CD4-positive, alpha-beta T cell (primary cell): ENCODE data around the gene SFTA2. TPM values are rescaled to one million over a fixed set of nuclear protein-coding genes. Genes with fewer than 3 reads are reported as not detected.
"Not testable (repeated sequence)": the region's sequence is repeated elsewhere in the genome, so short reads cannot be mapped to it uniquely, and the experiment has no call there.

Experiments
- ATAC-seq: fragments of 200-7000 bp; cut with Tn5 transposase; one replicate; pipeline ENCODE4 v1.10.0; 2022; ENCODE audit warnings: mild to moderate bottlenecking; ENCODE audit not compliant: poor library complexity
- CTCF ChIA-PET: fragments of 350-600 bp; sonication (Branson Sonifier 250); formaldehyde crosslinking; loops from one replicate; lab custom pipeline; 2021; ENCODE audit warnings: antibody characterized with exemption, inconsistent platforms; lab: Charles Lee
- POLR2A ChIA-PET: fragments of 350-600 bp; sonication (Branson Sonifier 250); formaldehyde crosslinking; loops from one replicate; lab custom pipeline; 2021; ENCODE audit warnings: antibody characterized with exemption, inconsistent platforms; lab: Charles Lee
- DNase-seq, 14 experiments: peaks; one replicate each; pipeline ENCODE4 v3.0.0-alpha.2; 2013 to 2020; ENCODE audit warnings: mixed read lengths in 2 of 14
- H3K27ac ChIP-seq, 2 donors: one replicate each; pipeline versions ENCODE4 v1.5.1 to v1.7.0; 2013; ENCODE audit warnings: low read length in 2 of 2, low read depth in 1 of 2, mild to moderate bottlenecking in 1 of 2
- H3K27me3 ChIP-seq, 2 experiments: 1 replicate in 1 of 2; 2 replicates in 1 of 2; pipeline versions ENCODE4 v1.6.1 to v1.7.0; 2013; ENCODE audit warnings: low read length in 2 of 2, control low read depth in 1 of 2, mild to moderate bottlenecking in 1 of 2, moderate library complexity in 1 of 2; ENCODE audit not compliant: insufficient read depth in 2 of 2, control insufficient read depth in 1 of 2
- H3K36me3 ChIP-seq: one replicate; pipeline ENCODE4 v1.6.1; 2013; ENCODE audit warnings: low read length, control low read depth; ENCODE audit not compliant: insufficient read depth
- H3K4me1 ChIP-seq: one replicate; pipeline ENCODE4 v1.6.1; 2013; ENCODE audit warnings: low read length, control low read depth; ENCODE audit not compliant: insufficient read depth
- H3K4me3 ChIP-seq: one replicate; pipeline ENCODE4 v1.5.1; 2013; ENCODE audit warnings: mild to moderate bottlenecking, low read length, moderate library complexity
- H3K9me3 ChIP-seq, 2 experiments: 1 replicate in 1 of 2; 2 replicates in 1 of 2; pipeline versions ENCODE4 v1.6.1 to v1.7.0; 2013; ENCODE audit warnings: low read length in 2 of 2, mild to moderate bottlenecking in 2 of 2, control low read depth in 1 of 2, moderate library complexity in 1 of 2; ENCODE audit not compliant: control insufficient read depth in 1 of 2, insufficient read depth in 1 of 2
- H3K27ac Mint-ChIP-seq: one replicate; pipeline ENCODE4 v1.8.0; 2020; ENCODE audit warnings: mixed read lengths
- H3K27me3 Mint-ChIP-seq: one replicate; pipeline ENCODE4 v1.8.0; 2021; ENCODE audit warnings: mixed read lengths
- H3K36me3 Mint-ChIP-seq: one replicate; pipeline ENCODE4 v1.8.0; 2021; ENCODE audit warnings: low read depth, mixed read lengths
- H3K4me1 Mint-ChIP-seq: one replicate; pipeline ENCODE4 v1.8.0; 2021; ENCODE audit warnings: low read depth, mixed read lengths
- H3K4me3 Mint-ChIP-seq: one replicate; pipeline ENCODE4 v1.8.0; 2020; ENCODE audit warnings: mild to moderate bottlenecking, mixed read lengths
- H3K9me3 Mint-ChIP-seq: one replicate; pipeline ENCODE4 v1.8.0; 2020; ENCODE audit warnings: mixed read lengths
- CTCF ChIP-seq: fragments of 200-600 bp; IDR thresholded peaks from one replicate; pipeline ENCODE4 v1.8.0; 2022; ENCODE audit warnings: antibody characterized with exemption, mild to moderate bottlenecking
- intact Hi-C, 2 experiments: fragments of 100-400 bp; cut with DNase I in 1 of 2; cut with micrococcal nuclease in 1 of 2; formaldehyde crosslinking; loops; one replicate each; pipeline versions ENCODE4 v1.15.1 to v1.9.0; 2023 to 2025; cut with DNase I, micrococcal nuclease
- total RNA-seq, 174 experiments: library from RNA in 2 of 174; stranded (reverse) in 2 of 174; gene quantifications; one replicate each; pipeline ENCODE4 v1.2.3 and lab custom pipeline; 2021 to 2026

Gene SFTA2
- total RNA-seq, 2 experiments from 2014 or later: not detected

- Histone ChIP-seq H3K27me3 (peaks cover 1 to 4% of the 10 kb centered on the region in 2 experiments), H3K9me3 (no peaks in the 10 kb centered on the region), H3K4me3 (no peak overlapping the region), H3K4me1 (no peaks in the 10 kb centered on the region), H3K36me3 (no peaks in the 10 kb centered on the region), H3K27ac (no peak overlapping the region)
- ChIA-PET POLR2A (no interaction called here), CTCF (no interaction called here)
- ATAC-seq: no peak
- H3K4me1 Mint-ChIP-seq: no peaks in the 10 kb centered on the region
- peaks cover 29% of the 10 kb centered on the region for H3K27me3 Mint-ChIP-seq
- H3K27ac Mint-ChIP-seq: no peak overlapping the region
- no peak for DNase-seq
- intact Hi-C loops: loop anchor here in 1 of 2 experiments (5.0 kb wide), 1 partner anchor 42 kb away; the partner anchor contains the start of gene SFTA2
- no peaks in the 10 kb centered on the region for H3K9me3 Mint-ChIP-seq
- no peak overlapping the region for H3K4me3 Mint-ChIP-seq
- TF ChIP-seq CTCF: no peak
- H3K36me3 Mint-ChIP-seq: no peaks in the 10 kb centered on the region
Observed at GRCh38 chr6:30974490-30975252, 42.7 kb upstream of the SFTA2 start.

GRCh38 chr6:30972816-30973215 is 40.8 kb upstream of the SFTA2 start:
- intact Hi-C loops: no loop called here
- ChIA-PET POLR2A (no interaction called here), CTCF (no interaction called here)
- no peaks in the 10 kb centered on the region for H3K9me3 Mint-ChIP-seq
- H3K36me3 Mint-ChIP-seq: no peaks in the 10 kb centered on the region
- Histone ChIP-seq H3K27ac (no peak overlapping the region), H3K27me3 (no peaks in the 10 kb centered on the region), H3K36me3 (no peaks in the 10 kb centered on the region), H3K4me3 (no peak overlapping the region), H3K4me1 (no peaks in the 10 kb centered on the region), H3K9me3 (no peaks in the 10 kb centered on the region)
- H3K4me1 Mint-ChIP-seq: no peaks in the 10 kb centered on the region
- no peak for DNase-seq
- H3K27me3 Mint-ChIP-seq: peaks cover 25% of the 10 kb centered on the region
- H3K4me3 Mint-ChIP-seq: no peak overlapping the region
- no peak overlapping the region for H3K27ac Mint-ChIP-seq
- ATAC-seq: no peak
- TF ChIP-seq CTCF: no peak

- H3K4me3 Mint-ChIP-seq: no peak overlapping the region
- TF ChIP-seq CTCF: no peak
- H3K4me1 Mint-ChIP-seq: no peaks in the 10 kb centered on the region
- ChIA-PET CTCF (no interaction called here), POLR2A (no interaction called here)
- Histone ChIP-seq H3K4me1 (no peaks in the 10 kb centered on the region), H3K36me3 (no peaks in the 10 kb centered on the region), H3K27me3 (no peaks in the 10 kb centered on the region), H3K4me3 (no peak overlapping the region), H3K27ac (no peak overlapping the region), H3K9me3 (no peaks in the 10 kb centered on the region)
- DNase-seq: no peak
- no peak overlapping the region for H3K27ac Mint-ChIP-seq
- H3K27me3 Mint-ChIP-seq: peaks cover 24% of the 10 kb centered on the region
- no peaks in the 10 kb centered on the region for H3K9me3 Mint-ChIP-seq
- ATAC-seq: no peak
- intact Hi-C loops: no loop called here
- no peaks in the 10 kb centered on the region for H3K36me3 Mint-ChIP-seq
Observed at GRCh38 chr6:30970946-30971345, 39.0 kb upstream of the SFTA2 start.

GRCh38 chr6:30969171-30969570 is 37.2 kb upstream of the SFTA2 start:
- H3K27ac ChIP-seq, H3K36me3 Mint-ChIP-seq, H3K4me3 ChIP-seq, CTCF ChIA-PET, POLR2A ChIA-PET, H3K9me3 Mint-ChIP-seq, H3K4me1 Mint-ChIP-seq, H3K27ac Mint-ChIP-seq, H3K36me3 ChIP-seq, intact Hi-C loops, H3K4me3 Mint-ChIP-seq, H3K27me3 ChIP-seq, ATAC-seq, H3K4me1 ChIP-seq, H3K9me3 ChIP-seq: not testable (repeated sequence)
- peaks cover 38% of the 10 kb centered on the region for H3K27me3 Mint-ChIP-seq
- peak in 3 of 14 experiments; percentile 13 to 49 (median 37) for DNase-seq
